PC-9 (cell line): ENCODE data around the gene NRG3. TPM values are rescaled to one million over a fixed set of nuclear protein-coding genes. Genes with fewer than 3 reads are reported as not detected.
A peak's percentile ranks its signal among the peaks of the same experiment; 100 is the strongest.

Experiments
- BruUV-seq: library from RNA; stranded (reverse); fragments of 400-500 nt; replicated peaks from 2 replicates; lab custom pipeline; 2021; lab: Mats Ljungman, UMichigan
- CTCF ChIA-PET: fragments of 300-600 bp; sonication (Branson Sonifier 250); formaldehyde crosslinking; loops from one replicate; lab custom pipeline; 2022; ENCODE audit warnings: antibody characterized with exemption; lab: Charles Lee
- POLR2A ChIA-PET: fragments of 300-600 bp; sonication (Branson Sonifier 250); formaldehyde crosslinking; loops from one replicate; lab custom pipeline; 2022; ENCODE audit warnings: antibody characterized with exemption; ENCODE audit not compliant: unreplicated experiment; lab: Charles Lee
- DNase-seq, 2 experiments: peaks; one replicate each; pipeline versions ENCODE4 v3.0.0 to v3.0.0-alpha.2; 2015 to 2022; ENCODE audit warnings: mixed read lengths in 1 of 2
- H2AFZ ChIP-seq: fragments of 200-600 bp; sonication (generic); 2 replicates; pipeline ENCODE4 v1.8.1; 2017; ENCODE audit warnings: antibody characterized with exemption
- H3F3A ChIP-seq: fragments of 200-600 bp; sonication (generic); 2 replicates; pipeline ENCODE4 v1.8.1; 2017; ENCODE audit warnings: antibody characterized with exemption, mild to moderate bottlenecking, low read depth; ENCODE audit not compliant: insufficient read depth
- H3K27ac ChIP-seq: fragments of 200-600 bp; sonication (generic); 2 replicates; pipeline ENCODE4 v1.6.1; 2016; ENCODE audit warnings: mixed run types
- H3K27me3 ChIP-seq: fragments of 200-600 bp; sonication (generic); 2 replicates; pipeline ENCODE4 v1.6.1; 2016; ENCODE audit warnings: low read depth, mixed run types; ENCODE audit not compliant: insufficient read depth
- H3K36me3 ChIP-seq: fragments of 200-600 bp; sonication (generic); 2 replicates; pipeline ENCODE4 v1.6.1; 2016; ENCODE audit warnings: low read depth, mixed run types
- H3K4me1 ChIP-seq: fragments of 200-600 bp; sonication (generic); replicated peaks from 2 replicates; pipeline ENCODE4 v1.6.1; 2016; ENCODE audit warnings: mixed run types; ENCODE audit not compliant: insufficient read depth
- H3K4me2 ChIP-seq: fragments of 200-600 bp; sonication (generic); 2 replicates; pipeline ENCODE4 v1.6.1; 2017; ENCODE audit warnings: mixed run types
- H3K4me3 ChIP-seq: fragments of 200-600 bp; sonication (generic); 2 replicates; pipeline ENCODE4 v1.6.1; 2016; ENCODE audit warnings: mixed run types
- H3K79me2 ChIP-seq: fragments of 200-600 bp; sonication (generic); 2 replicates; pipeline ENCODE4 v1.6.1; 2017; ENCODE audit warnings: low read depth, mixed run types
- H3K9me2 ChIP-seq: fragments of 200-600 bp; sonication (generic); 2 replicates; pipeline ENCODE4 v1.8.1; 2017; ENCODE audit warnings: mild to moderate bottlenecking; ENCODE audit not compliant: insufficient read depth
- H3K9me3 ChIP-seq: fragments of 200-600 bp; sonication (generic); 2 replicates; pipeline ENCODE4 v1.8.1; 2016; ENCODE audit warnings: low read depth; ENCODE audit not compliant: insufficient read depth
- H4K20me1 ChIP-seq: fragments of 200-600 bp; sonication (generic); 2 replicates; pipeline ENCODE4 v1.8.1; 2017; ENCODE audit not compliant: insufficient read depth
- EZH2 ChIP-seq: fragments of 200-600 bp; sonication (generic); IDR thresholded peaks from 2 replicates; pipeline ENCODE4 v1.8.0; 2017; ENCODE audit warnings: antibody characterized with exemption, low read depth
- intact Hi-C: fragments of 100-400 bp; cut with micrococcal nuclease; formaldehyde crosslinking; loops from one replicate; pipeline ENCODE4 v1.10.0; 2022; ENCODE audit not compliant: unreplicated experiment
- total RNA-seq: library from RNA; stranded (reverse); gene quantifications from 2 replicates; pipeline ENCODE4 v1.2.3, GENCODE V29; 2021
- TF ChIP-seq, protein P1 (sequence below): fragments of 200-600 bp; sonication (generic); conservative IDR thresholded peaks from 2 replicates; pipeline ENCODE4 v1.6.1; 2017; ENCODE audit warnings: mixed run types, antibody characterized with exemption, mild to moderate bottlenecking, moderate library complexity

The NRG3 gene
- total RNA-seq, 1 experiment from 2014 or later: not detected

- Histone ChIP-seq H3K27ac (no peak overlapping the region), H4K20me1 (no peaks in the 10 kb centered on the region; the same call in 1 of the 2 replicates), H3K9me3 (no peaks in the 10 kb centered on the region), H3K4me3 (no peak overlapping the region), H3K9me2 (no peaks in the 10 kb centered on the region), H3K4me1 (no peaks in the 10 kb centered on the region), H3K4me2 (no peak overlapping the region), H3K79me2 (no peaks in the 10 kb centered on the region), H3K27me3 (peaks cover 11% of the 10 kb centered on the region; the same call in 1 of the 2 replicates), H2AFZ (no peak overlapping the region), H3F3A (no peaks in the 10 kb centered on the region), H3K36me3 (no peaks in the 10 kb centered on the region)
- ChIA-PET POLR2A (no interaction called here), CTCF (no interaction called here)
- no peak for DNase-seq
- intact Hi-C loops: no loop called here
- no TSS peak for BruUV-seq
- TF ChIP-seq, protein P1, sequence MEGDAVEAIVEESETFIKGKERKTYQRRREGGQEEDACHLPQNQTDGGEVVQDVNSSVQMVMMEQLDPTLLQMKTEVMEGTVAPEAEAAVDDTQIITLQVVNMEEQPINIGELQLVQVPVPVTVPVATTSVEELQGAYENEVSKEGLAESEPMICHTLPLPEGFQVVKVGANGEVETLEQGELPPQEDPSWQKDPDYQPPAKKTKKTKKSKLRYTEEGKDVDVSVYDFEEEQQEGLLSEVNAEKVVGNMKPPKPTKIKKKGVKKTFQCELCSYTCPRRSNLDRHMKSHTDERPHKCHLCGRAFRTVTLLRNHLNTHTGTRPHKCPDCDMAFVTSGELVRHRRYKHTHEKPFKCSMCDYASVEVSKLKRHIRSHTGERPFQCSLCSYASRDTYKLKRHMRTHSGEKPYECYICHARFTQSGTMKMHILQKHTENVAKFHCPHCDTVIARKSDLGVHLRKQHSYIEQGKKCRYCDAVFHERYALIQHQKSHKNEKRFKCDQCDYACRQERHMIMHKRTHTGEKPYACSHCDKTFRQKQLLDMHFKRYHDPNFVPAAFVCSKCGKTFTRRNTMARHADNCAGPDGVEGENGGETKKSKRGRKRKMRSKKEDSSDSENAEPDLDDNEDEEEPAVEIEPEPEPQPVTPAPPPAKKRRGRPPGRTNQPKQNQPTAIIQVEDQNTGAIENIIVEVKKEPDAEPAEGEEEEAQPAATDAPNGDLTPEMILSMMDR: peak; percentile 48; the same call in 1 of the 2 replicates
- TF ChIP-seq EZH2: no peak
Observed at GRCh38 chr10:82377608-82378007, 502.6 kb downstream of the NRG3 start.

- TF ChIP-seq EZH2: no peak
- TF ChIP-seq, protein P1: no peak
- BruUV-seq: no TSS peak
- Histone ChIP-seq H3K9me2 (no peaks in the 10 kb centered on the region), H2AFZ (no peak overlapping the region), H3K4me3 (no peak overlapping the region), H3K79me2 (no peaks in the 10 kb centered on the region), H3K4me2 (no peak overlapping the region), H3K27me3 (peaks cover 11% of the 10 kb centered on the region; the same call in 1 of the 2 replicates), H3K9me3 (no peaks in the 10 kb centered on the region), H3F3A (no peaks in the 10 kb centered on the region), H3K27ac (no peak overlapping the region), H3K4me1 (no peaks in the 10 kb centered on the region), H3K36me3 (no peaks in the 10 kb centered on the region), H4K20me1 (no peaks in the 10 kb centered on the region; the same call in 1 of the 2 replicates)
- no peak for DNase-seq
- CTCF ChIA-PET: no interaction called here
- intact Hi-C loops: no loop called here
- POLR2A ChIA-PET: no interaction called here
Observed at GRCh38 chr10:82378146-82378545, 503.2 kb downstream of the NRG3 start.

GRCh38 chr10:82383350-82383749 lies 508.4 kb downstream of the NRG3 start:
- H3K27me3 ChIP-seq: peaks cover 11% of the 10 kb centered on the region; the same call in 1 of the 2 replicates
- ChIA-PET CTCF (no interaction called here), POLR2A (no interaction called here)
- no peak for TF ChIP-seq EZH2
- TF ChIP-seq, protein P1: no peak
- no peaks in the 10 kb centered on the region for H3K9me2 ChIP-seq
- no peak for DNase-seq
- BruUV-seq: no TSS peak
- H3K79me2 ChIP-seq: no peaks in the 10 kb centered on the region
- no peaks in the 10 kb centered on the region for H3K36me3 ChIP-seq
- no peaks in the 10 kb centered on the region for H3K9me3 ChIP-seq
- H4K20me1 ChIP-seq: no peaks in the 10 kb centered on the region
- no peaks in the 10 kb centered on the region for H3F3A ChIP-seq
- no peaks in the 10 kb centered on the region for H3K4me1 ChIP-seq
- no peak overlapping the region for H2AFZ ChIP-seq
- intact Hi-C loops: no loop called here
- no peak overlapping the region for H3K4me3 ChIP-seq
- no peak overlapping the region for H3K4me2 ChIP-seq
- H3K27ac ChIP-seq: no peak overlapping the region
